ENCODE data around the gene DGKI. TPM values are rescaled to one million over a fixed set of nuclear protein-coding genes. Genes with fewer than 3 reads are reported as not detected.
A peak's percentile ranks its signal among the peaks of the same experiment; 100 is the strongest.

DGKI gene
- total and polyA plus RNA-seq, 9 of the 15 experiments (the other 6 are each of a cell fraction or from before 2014, with no cell fraction given): 0.11 to 0.54 (median 0.15) TPM; not detected in 5

GRCh38 chr7:137695494-137695893 lies 151.3 kb downstream of the DGKI start:
- H2AFZ ChIP-seq (ENCODE audit: low read depth, low read length): no peak overlapping the region
- H4K20me1 ChIP-seq (replicated peaks; ENCODE audit: control insufficient read depth, insufficient read depth, low read length): no peaks in the 10 kb centered on the region
- peak; percentile 79 for TF ChIP-seq ZNF316 (IDR thresholded peaks at IDR 0.05)
- peak; percentile 20; the same call in 1 of the 2 replicates for TF ChIP-seq MAFG (tag; conservative IDR thresholded peaks at IDR 0.05)
- TF ChIP-seq MCM7 (IDR thresholded peaks at IDR 0.05): no peak
- peak; percentile 34 for TF ChIP-seq C11orf30 (IDR thresholded peaks at IDR 0.05; ENCODE audit: low read depth)
- H3K36me3 ChIP-seq (ENCODE audit: control insufficient read depth, insufficient read depth, low read length): no peaks in the 10 kb centered on the region
- H3K79me2 ChIP-seq (ENCODE audit: control insufficient read depth, insufficient read depth, low read length): no peaks in the 10 kb centered on the region
- in situ Hi-C loops (cut with MboI): no loop called here
- no TSS peak for BruUV-seq (replicated peaks)
- DNase-seq (ENCODE audit: extremely low read depth in 1 of 4, low spot score in 3 of 4) (no peak), FAIRE-seq (no peak), ATAC-seq (no peak)
- H3K4me3 ChIP-seq: no peak overlapping the region
- H3K4me2 ChIP-seq (ENCODE audit: insufficient read depth, low read length): no peak overlapping the region
- WGBS (ENCODE audit: insufficient coverage, low coverage, missing lambda C conversion rate): 0% methylated on average over 3 of the region's 3 CpGs
- no peaks in the 10 kb centered on the region; a peak in 1 of 5 replicates for H3K27me3 ChIP-seq (ENCODE audit: control insufficient read depth in 2 of 2, insufficient read depth in 2 of 2, low read length in 2 of 2)
- CTCF ChIA-PET (ENCODE audit: low intra/inter-chr PET ratio): interaction anchor here (0.6 kb wide), 1 partner anchor 12 kb away, joined by 3 read pairs; no protein-coding TSS in a partner anchor
- intact Hi-C loops (cut with micrococcal nuclease): no loop called here
- no peak overlapping the region for H3K9ac ChIP-seq (ENCODE audit: insufficient read depth in 1 of 2, low read depth in 2 of 2, low read length in 2 of 2)
- POLR2A ChIA-PET: interaction anchor here (0.6 to 1.0 kb wide), 2 partner anchors 9 to 208 kb away, joined by 3 to 4 read pairs; no protein-coding TSS in a partner anchor
- H3K9me3 ChIP-seq (replicated peaks; ENCODE audit: control insufficient read depth, insufficient read depth, low read depth, low read length): no peaks in the 10 kb centered on the region
- H3K9me1 ChIP-seq (ENCODE audit: control insufficient read depth, insufficient read depth, low read length): no peaks in the 10 kb centered on the region
- H3K27ac ChIP-seq (ENCODE audit: extremely low read depth, low read depth, low read length): no peak overlapping the region
- H3K4me1 ChIP-seq (replicated peaks in 1 of 2; ENCODE audit: control insufficient read depth in 2 of 2, insufficient read depth in 2 of 2, low read length in 2 of 2): no peaks in the 10 kb centered on the region

- H3K27ac ChIP-seq (ENCODE audit: extremely low read depth, low read depth, low read length): no peak overlapping the region
- H3K79me2 ChIP-seq (ENCODE audit: control insufficient read depth, insufficient read depth, low read length): no peaks in the 10 kb centered on the region
- no peaks in the 10 kb centered on the region for H4K20me1 ChIP-seq (replicated peaks; ENCODE audit: control insufficient read depth, insufficient read depth, low read length)
- H2AFZ ChIP-seq (ENCODE audit: low read depth, low read length): no peak overlapping the region
- ATAC-seq (no peak), FAIRE-seq (no peak), DNase-seq (ENCODE audit: extremely low read depth in 1 of 4, low spot score in 3 of 4) (no peak)
- TF ChIP-seq ZNF354B (CRISPR knock-in tag; IDR thresholded peaks at IDR 0.05): no peak
- no peak for TF ChIP-seq FOSL1 (tag; conservative IDR thresholded peaks at IDR 0.05)
- TF ChIP-seq CGGBP1 (CRISPR knock-in tag; IDR thresholded peaks at IDR 0.05): no peak
- no peak for TF ChIP-seq HDAC1 (IDR thresholded peaks at IDR 0.05)
- TF ChIP-seq PREB (CRISPR knock-in tag; IDR thresholded peaks at IDR 0.05): no peak
- TF ChIP-seq FOXA1 (IDR thresholded peaks at IDR 0.05; ENCODE audit: borderline replicate concordance): no peak
- WGBS (ENCODE audit: insufficient coverage, low coverage, missing lambda C conversion rate): 0% methylated on average over 2 of the region's 2 CpGs
- H3K4me1 ChIP-seq (replicated peaks in 1 of 2; ENCODE audit: control insufficient read depth in 2 of 2, insufficient read depth in 2 of 2, low read length in 2 of 2): no peaks in the 10 kb centered on the region
- H3K9ac ChIP-seq (ENCODE audit: insufficient read depth in 1 of 2, low read depth in 2 of 2, low read length in 2 of 2): no peak overlapping the region
- no peak overlapping the region for H3K4me2 ChIP-seq (ENCODE audit: insufficient read depth, low read length)
- intact Hi-C loops (cut with micrococcal nuclease) (no loop called here), in situ Hi-C loops (cut with MboI) (no loop called here)
- ChIA-PET POLR2A (no interaction called here), CTCF (ENCODE audit: low intra/inter-chr PET ratio) (no interaction called here)
- H3K4me3 ChIP-seq: no peak overlapping the region
- no peaks in the 10 kb centered on the region for H3K36me3 ChIP-seq (ENCODE audit: control insufficient read depth, insufficient read depth, low read length)
- no peaks in the 10 kb centered on the region for H3K9me1 ChIP-seq (ENCODE audit: control insufficient read depth, insufficient read depth, low read length)
- no peaks in the 10 kb centered on the region; a peak in 1 of 5 replicates for H3K27me3 ChIP-seq (ENCODE audit: control insufficient read depth in 2 of 2, insufficient read depth in 2 of 2, low read length in 2 of 2)
- BruUV-seq (replicated peaks): no TSS peak
- H3K9me3 ChIP-seq (replicated peaks; ENCODE audit: control insufficient read depth, insufficient read depth, low read depth, low read length): no peaks in the 10 kb centered on the region
Observed at GRCh38 chr7:137694405-137694804, 152.4 kb downstream of the DGKI start.
